Upper lobe of left lung (tissue), 4 donors: ENCODE results near the gene ASIC1.

Source experiments
- POLR2A ChIP-seq, 4 donors: fragments of 450-650 bp; IDR thresholded peaks; one replicate each; pipeline ENCODE4 v1.5.1; 2016 to 2017; ENCODE audit warnings: antibody characterized with exemption in 4 of 4, mild to moderate bottlenecking in 2 of 4
- POLR2AphosphoS5 ChIP-seq, 2 donors: sonication (generic); formaldehyde crosslinking; IDR thresholded peaks; one replicate each; pipeline ENCODE4 v1.5.1; 2017; ENCODE audit warnings: antibody characterized with exemption in 2 of 2

GRCh38 chr12:50077099-50077498 is 19.7 kb downstream of the ASIC1 start:
- TF ChIP-seq POLR2A (IDR thresholded peaks at IDR 0.05) = no peak
- TF ChIP-seq POLR2AphosphoS5 (IDR thresholded peaks at IDR 0.05) = no peak
